ENCODE data around the gene SHC3. TPM values are rescaled to one million over a fixed set of nuclear protein-coding genes. Genes with fewer than 3 reads are reported as not detected.
"Not testable (repeated sequence)": the region's sequence is repeated elsewhere in the genome, so short reads cannot be mapped to it uniquely, and the experiment has no call there.

Gene SHC3
- total RNA-seq, 2 donors from 2014 or later, result 0.95 to 1.3 TPM

DNA sequence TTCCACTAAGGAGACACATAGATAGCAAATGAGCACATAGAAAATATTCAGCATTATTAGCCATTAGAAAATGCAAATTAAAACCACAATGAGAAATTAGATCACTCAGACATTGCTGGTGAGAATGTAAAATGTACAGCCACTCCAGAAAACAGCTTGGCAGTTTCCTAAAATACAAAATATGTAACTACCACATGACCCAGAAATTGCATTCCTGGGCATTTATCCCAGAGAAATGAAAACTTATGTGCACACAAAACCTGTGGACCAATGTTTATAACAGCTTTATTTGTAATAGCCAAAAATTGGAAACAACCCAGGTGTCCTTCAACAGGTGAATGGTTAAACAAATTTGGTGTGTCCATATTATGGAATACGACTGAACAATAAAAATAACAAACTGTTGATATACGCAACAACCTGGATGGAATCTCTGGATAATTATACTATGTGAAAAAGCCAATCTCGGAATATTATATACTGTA, 34.8 kb upstream of the SHC3 start:
- Histone ChIP-seq H3K9ac (ENCODE audit: extremely low read depth, low read length, poor library complexity, severe bottlenecking) (no peak overlapping the region), H3K4me1 (ENCODE audit: control insufficient read depth, insufficient read depth, low read length) (no peaks in the 10 kb centered on the region), H3K27ac (ENCODE audit: low read depth, low read length) (no peak overlapping the region), H3K9me3 (ENCODE audit: control insufficient read depth, low read length) (no peaks in the 10 kb centered on the region), H3K27me3 (ENCODE audit: control insufficient read depth, insufficient read depth, low read length, poor library complexity, severe bottlenecking) (no peaks in the 10 kb centered on the region), H3K4me3 (ENCODE audit: low read length) (no peak overlapping the region), H3K36me3 (ENCODE audit: control insufficient read depth, insufficient read depth, low read length) (no peaks in the 10 kb centered on the region)
- H3K9me3 Mint-ChIP-seq, result peaks cover 20% of the 10 kb centered on the region
- 91 to 94% methylated on average over 3 of the region's 3 CpGs for WGBS, 2 experiments (ENCODE audit: insufficient coverage in 1 of 2, insufficient read length in 1 of 2)
- H3K27ac Mint-ChIP-seq, result no peak overlapping the region
- H3K4me3 Mint-ChIP-seq, result no peak overlapping the region
- H3K4me1 Mint-ChIP-seq, result no peaks in the 10 kb centered on the region
- TF ChIP-seq, protein P1, sequence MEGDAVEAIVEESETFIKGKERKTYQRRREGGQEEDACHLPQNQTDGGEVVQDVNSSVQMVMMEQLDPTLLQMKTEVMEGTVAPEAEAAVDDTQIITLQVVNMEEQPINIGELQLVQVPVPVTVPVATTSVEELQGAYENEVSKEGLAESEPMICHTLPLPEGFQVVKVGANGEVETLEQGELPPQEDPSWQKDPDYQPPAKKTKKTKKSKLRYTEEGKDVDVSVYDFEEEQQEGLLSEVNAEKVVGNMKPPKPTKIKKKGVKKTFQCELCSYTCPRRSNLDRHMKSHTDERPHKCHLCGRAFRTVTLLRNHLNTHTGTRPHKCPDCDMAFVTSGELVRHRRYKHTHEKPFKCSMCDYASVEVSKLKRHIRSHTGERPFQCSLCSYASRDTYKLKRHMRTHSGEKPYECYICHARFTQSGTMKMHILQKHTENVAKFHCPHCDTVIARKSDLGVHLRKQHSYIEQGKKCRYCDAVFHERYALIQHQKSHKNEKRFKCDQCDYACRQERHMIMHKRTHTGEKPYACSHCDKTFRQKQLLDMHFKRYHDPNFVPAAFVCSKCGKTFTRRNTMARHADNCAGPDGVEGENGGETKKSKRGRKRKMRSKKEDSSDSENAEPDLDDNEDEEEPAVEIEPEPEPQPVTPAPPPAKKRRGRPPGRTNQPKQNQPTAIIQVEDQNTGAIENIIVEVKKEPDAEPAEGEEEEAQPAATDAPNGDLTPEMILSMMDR (conservative IDR thresholded peaks at IDR 0.05), result no peak
- H3K27me3 Mint-ChIP-seq (ENCODE audit: insufficient read depth), result no peaks in the 10 kb centered on the region
- H3K36me3 Mint-ChIP-seq (ENCODE audit: low read depth), result peaks cover 3% of the 10 kb centered on the region
- no peak for DNase-seq

GRCh38 chr9:89212171-89212570, 33.6 kb upstream of the SHC3 start:
- Histone ChIP-seq H3K27ac (ENCODE audit: low read depth, low read length) (no peak overlapping the region), H3K4me3 (ENCODE audit: low read length) (no peak overlapping the region), H3K27me3 (ENCODE audit: control insufficient read depth, insufficient read depth, low read length, poor library complexity, severe bottlenecking) (no peaks in the 10 kb centered on the region), H3K9me3 (ENCODE audit: control insufficient read depth, low read length) (no peaks in the 10 kb centered on the region), H3K4me1 (ENCODE audit: control insufficient read depth, insufficient read depth, low read length) (no peaks in the 10 kb centered on the region), H3K9ac (ENCODE audit: extremely low read depth, low read length, poor library complexity, severe bottlenecking) (no peak overlapping the region), H3K36me3 (ENCODE audit: control insufficient read depth, insufficient read depth, low read length) (no peaks in the 10 kb centered on the region)
- Mint-ChIP-seq H3K27me3 (ENCODE audit: insufficient read depth) (no peaks in the 10 kb centered on the region), H3K4me1 (no peaks in the 10 kb centered on the region), H3K36me3 (ENCODE audit: low read depth) (peaks cover 3% of the 10 kb centered on the region), H3K9me3 (peaks cover 20% of the 10 kb centered on the region), H3K4me3 (no peak overlapping the region), H3K27ac (no peak overlapping the region)
- TF ChIP-seq, protein P1 (conservative IDR thresholded peaks at IDR 0.05), result no peak
- WGBS, 2 experiments (ENCODE audit: insufficient coverage in 1 of 2, insufficient read length in 1 of 2), result 93% methylated on average over 1 of the region's 1 CpG; no CpG with 5 or more reads in 1 of the 2 experiments
- no peak for DNase-seq

GRCh38 chr9:89209311-89209710, 30.7 kb upstream of the SHC3 start:
- DNase-seq; H3K27me3 Mint-ChIP-seq (ENCODE audit: insufficient read depth); H3K9me3 ChIP-seq (ENCODE audit: control insufficient read depth, low read length); H3K4me1 Mint-ChIP-seq; H3K27ac Mint-ChIP-seq; H3K9ac ChIP-seq (ENCODE audit: extremely low read depth, low read length, poor library complexity, severe bottlenecking); H3K36me3 Mint-ChIP-seq (ENCODE audit: low read depth); H3K4me3 Mint-ChIP-seq; H3K4me3 ChIP-seq (ENCODE audit: low read length); H3K4me1 ChIP-seq (ENCODE audit: control insufficient read depth, insufficient read depth, low read length); H3K36me3 ChIP-seq (ENCODE audit: control insufficient read depth, insufficient read depth, low read length); H3K27me3 ChIP-seq (ENCODE audit: control insufficient read depth, insufficient read depth, low read length, poor library complexity, severe bottlenecking); H3K27ac ChIP-seq (ENCODE audit: low read depth, low read length): not testable (repeated sequence)
- peaks cover 20% of the 10 kb centered on the region for H3K9me3 Mint-ChIP-seq
- WGBS, 2 experiments (ENCODE audit: insufficient coverage in 1 of 2, insufficient read length in 1 of 2), result 95 to 100% methylated on average over 9 to 20 of the region's 21 CpGs

DNA sequence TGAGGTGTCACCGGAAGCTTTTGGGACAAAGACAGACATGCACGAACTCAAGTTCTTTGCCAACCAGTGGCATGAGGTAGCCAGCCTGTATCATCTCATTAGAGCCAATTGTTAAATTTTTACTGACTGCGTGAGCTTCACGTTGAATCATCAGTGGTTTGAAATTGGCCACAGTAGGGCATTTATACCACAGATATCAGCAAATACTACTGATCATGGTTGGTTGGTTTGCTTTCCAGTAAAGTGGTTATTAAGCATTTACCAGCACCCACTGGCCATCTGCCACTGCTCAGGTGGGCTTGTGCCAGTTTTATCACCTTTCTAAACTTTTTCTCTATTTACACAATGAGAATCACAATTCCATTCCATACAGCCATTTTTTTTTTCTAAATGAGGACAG, 28.4 kb upstream of the SHC3 start:
- no peak overlapping the region for H3K4me3 Mint-ChIP-seq
- no peaks in the 10 kb centered on the region for H3K27me3 Mint-ChIP-seq (ENCODE audit: insufficient read depth)
- Histone ChIP-seq H3K27ac (ENCODE audit: low read depth, low read length) (no peak overlapping the region), H3K4me3 (ENCODE audit: low read length) (no peak overlapping the region), H3K9me3 (ENCODE audit: control insufficient read depth, low read length) (no peaks in the 10 kb centered on the region), H3K9ac (ENCODE audit: extremely low read depth, low read length, poor library complexity, severe bottlenecking) (no peak overlapping the region), H3K4me1 (ENCODE audit: control insufficient read depth, insufficient read depth, low read length) (no peaks in the 10 kb centered on the region), H3K36me3 (ENCODE audit: control insufficient read depth, insufficient read depth, low read length) (no peaks in the 10 kb centered on the region), H3K27me3 (ENCODE audit: control insufficient read depth, insufficient read depth, low read length, poor library complexity, severe bottlenecking) (no peaks in the 10 kb centered on the region)
- 92 to 100% methylated on average over 2 to 4 of the region's 4 CpGs for WGBS, 2 experiments (ENCODE audit: insufficient coverage in 1 of 2, insufficient read length in 1 of 2)
- TF ChIP-seq, protein P1 (conservative IDR thresholded peaks at IDR 0.05), result no peak
- H3K27ac Mint-ChIP-seq, result no peak overlapping the region
- DNase-seq, result no peak
- H3K4me1 Mint-ChIP-seq, result no peaks in the 10 kb centered on the region
- H3K9me3 Mint-ChIP-seq, result peaks cover 16% of the 10 kb centered on the region
- H3K36me3 Mint-ChIP-seq (ENCODE audit: low read depth), result no peaks in the 10 kb centered on the region
